Measurements from ENCODE around the gene STPG1. TPM values are rescaled to one million over a fixed set of nuclear protein-coding genes. Genes with fewer than 3 reads are reported as not detected.
A peak's percentile ranks its signal among the peaks of the same experiment; 100 is the strongest.

STPG1 gene
- total and polyA plus RNA-seq, 9 of the 15 experiments (the other 6 are each of a cell fraction or from before 2014, with no cell fraction given) = 5.0 to 11.9 (median 8.3) TPM

DNA sequence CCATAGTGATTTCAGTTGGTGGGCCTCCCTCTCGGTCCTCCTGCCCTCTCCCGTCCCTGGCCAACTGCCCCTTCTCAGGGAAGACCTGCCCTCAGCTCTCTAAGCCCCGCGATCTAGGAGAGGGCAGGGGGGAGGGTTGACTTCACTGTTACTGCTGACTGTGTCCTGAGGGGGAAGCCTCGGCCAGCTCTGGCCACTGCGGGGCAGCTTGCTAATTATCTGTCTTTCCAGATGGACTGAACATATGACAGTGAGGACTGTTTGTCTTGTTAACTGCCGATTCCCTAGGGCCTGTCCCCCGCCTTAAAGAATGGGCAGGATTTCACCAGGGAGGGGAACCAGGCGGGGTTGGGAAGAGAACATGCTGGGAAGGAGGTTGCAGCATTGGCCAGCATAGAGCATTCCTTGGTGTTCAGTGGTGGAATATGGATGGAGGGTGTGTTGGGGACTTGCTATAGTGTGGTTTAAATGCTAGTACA lies 24.9 kb upstream of the STPG1 start (continued):
- TF ChIP-seq, protein P1, sequence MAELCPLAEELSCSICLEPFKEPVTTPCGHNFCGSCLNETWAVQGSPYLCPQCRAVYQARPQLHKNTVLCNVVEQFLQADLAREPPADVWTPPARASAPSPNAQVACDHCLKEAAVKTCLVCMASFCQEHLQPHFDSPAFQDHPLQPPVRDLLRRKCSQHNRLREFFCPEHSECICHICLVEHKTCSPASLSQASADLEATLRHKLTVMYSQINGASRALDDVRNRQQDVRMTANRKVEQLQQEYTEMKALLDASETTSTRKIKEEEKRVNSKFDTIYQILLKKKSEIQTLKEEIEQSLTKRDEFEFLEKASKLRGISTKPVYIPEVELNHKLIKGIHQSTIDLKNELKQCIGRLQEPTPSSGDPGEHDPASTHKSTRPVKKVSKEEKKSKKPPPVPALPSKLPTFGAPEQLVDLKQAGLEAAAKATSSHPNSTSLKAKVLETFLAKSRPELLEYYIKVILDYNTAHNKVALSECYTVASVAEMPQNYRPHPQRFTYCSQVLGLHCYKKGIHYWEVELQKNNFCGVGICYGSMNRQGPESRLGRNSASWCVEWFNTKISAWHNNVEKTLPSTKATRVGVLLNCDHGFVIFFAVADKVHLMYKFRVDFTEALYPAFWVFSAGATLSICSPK (IDR thresholded peaks at IDR 0.05; ENCODE audit: borderline replicate concordance) = no peak
- TF ChIP-seq ZNF407 (IDR thresholded peaks at IDR 0.05; ENCODE audit: low read depth) (no peak), NFATC3 (IDR thresholded peaks at IDR 0.05) (no peak), ATF3 (IDR thresholded peaks at IDR 0.05) (no peak), ATF3 (CRISPR knock-in tag; conservative IDR thresholded peaks at IDR 0.05) (no peak), PYGO2 (tag; IDR thresholded peaks at IDR 0.05) (no peak)
- TF ChIP-seq, protein P2, sequence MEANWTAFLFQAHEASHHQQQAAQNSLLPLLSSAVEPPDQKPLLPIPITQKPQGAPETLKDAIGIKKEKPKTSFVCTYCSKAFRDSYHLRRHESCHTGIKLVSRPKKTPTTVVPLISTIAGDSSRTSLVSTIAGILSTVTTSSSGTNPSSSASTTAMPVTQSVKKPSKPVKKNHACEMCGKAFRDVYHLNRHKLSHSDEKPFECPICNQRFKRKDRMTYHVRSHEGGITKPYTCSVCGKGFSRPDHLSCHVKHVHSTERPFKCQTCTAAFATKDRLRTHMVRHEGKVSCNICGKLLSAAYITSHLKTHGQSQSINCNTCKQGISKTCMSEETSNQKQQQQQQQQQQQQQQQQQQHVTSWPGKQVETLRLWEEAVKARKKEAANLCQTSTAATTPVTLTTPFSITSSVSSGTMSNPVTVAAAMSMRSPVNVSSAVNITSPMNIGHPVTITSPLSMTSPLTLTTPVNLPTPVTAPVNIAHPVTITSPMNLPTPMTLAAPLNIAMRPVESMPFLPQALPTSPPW (CRISPR knock-in tag; IDR thresholded peaks at IDR 0.05) = peak; percentile 76
- TF ChIP-seq, protein P3, sequence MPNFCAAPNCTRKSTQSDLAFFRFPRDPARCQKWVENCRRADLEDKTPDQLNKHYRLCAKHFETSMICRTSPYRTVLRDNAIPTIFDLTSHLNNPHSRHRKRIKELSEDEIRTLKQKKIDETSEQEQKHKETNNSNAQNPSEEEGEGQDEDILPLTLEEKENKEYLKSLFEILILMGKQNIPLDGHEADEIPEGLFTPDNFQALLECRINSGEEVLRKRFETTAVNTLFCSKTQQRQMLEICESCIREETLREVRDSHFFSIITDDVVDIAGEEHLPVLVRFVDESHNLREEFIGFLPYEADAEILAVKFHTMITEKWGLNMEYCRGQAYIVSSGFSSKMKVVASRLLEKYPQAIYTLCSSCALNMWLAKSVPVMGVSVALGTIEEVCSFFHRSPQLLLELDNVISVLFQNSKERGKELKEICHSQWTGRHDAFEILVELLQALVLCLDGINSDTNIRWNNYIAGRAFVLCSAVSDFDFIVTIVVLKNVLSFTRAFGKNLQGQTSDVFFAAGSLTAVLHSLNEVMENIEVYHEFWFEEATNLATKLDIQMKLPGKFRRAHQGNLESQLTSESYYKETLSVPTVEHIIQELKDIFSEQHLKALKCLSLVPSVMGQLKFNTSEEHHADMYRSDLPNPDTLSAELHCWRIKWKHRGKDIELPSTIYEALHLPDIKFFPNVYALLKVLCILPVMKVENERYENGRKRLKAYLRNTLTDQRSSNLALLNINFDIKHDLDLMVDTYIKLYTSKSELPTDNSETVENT (CRISPR knock-in tag; IDR thresholded peaks at IDR 0.05) = no peak
- TF ChIP-seq, protein P4, sequence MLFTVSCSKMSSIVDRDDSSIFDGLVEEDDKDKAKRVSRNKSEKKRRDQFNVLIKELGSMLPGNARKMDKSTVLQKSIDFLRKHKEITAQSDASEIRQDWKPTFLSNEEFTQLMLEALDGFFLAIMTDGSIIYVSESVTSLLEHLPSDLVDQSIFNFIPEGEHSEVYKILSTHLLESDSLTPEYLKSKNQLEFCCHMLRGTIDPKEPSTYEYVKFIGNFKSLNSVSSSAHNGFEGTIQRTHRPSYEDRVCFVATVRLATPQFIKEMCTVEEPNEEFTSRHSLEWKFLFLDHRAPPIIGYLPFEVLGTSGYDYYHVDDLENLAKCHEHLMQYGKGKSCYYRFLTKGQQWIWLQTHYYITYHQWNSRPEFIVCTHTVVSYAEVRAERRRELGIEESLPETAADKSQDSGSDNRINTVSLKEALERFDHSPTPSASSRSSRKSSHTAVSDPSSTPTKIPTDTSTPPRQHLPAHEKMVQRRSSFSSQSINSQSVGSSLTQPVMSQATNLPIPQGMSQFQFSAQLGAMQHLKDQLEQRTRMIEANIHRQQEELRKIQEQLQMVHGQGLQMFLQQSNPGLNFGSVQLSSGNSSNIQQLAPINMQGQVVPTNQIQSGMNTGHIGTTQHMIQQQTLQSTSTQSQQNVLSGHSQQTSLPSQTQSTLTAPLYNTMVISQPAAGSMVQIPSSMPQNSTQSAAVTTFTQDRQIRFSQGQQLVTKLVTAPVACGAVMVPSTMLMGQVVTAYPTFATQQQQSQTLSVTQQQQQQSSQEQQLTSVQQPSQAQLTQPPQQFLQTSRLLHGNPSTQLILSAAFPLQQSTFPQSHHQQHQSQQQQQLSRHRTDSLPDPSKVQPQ (CRISPR knock-in tag; IDR thresholded peaks at IDR 0.05; ENCODE audit: borderline replicate concordance) = no peak
